HepG2 (cell line): ENCODE measurements around the gene SEMA7A. TPM values are rescaled to one million over a fixed set of nuclear protein-coding genes. Genes with fewer than 3 reads are reported as not detected.

Source experiments
- HBP1 ChIP-seq: IDR thresholded peaks from 2 replicates; pipeline ENCODE4 v1.6.1; 2016; ENCODE audit warnings: low read depth, control low read depth
- HINFP ChIP-seq: sonication (generic); formaldehyde crosslinking; IDR thresholded peaks from 2 replicates; pipeline ENCODE4 v1.4.0; 2020; ENCODE audit warnings: low read depth, mild to moderate bottlenecking, missing genetic modification reagents
- HOMEZ ChIP-seq: IDR thresholded peaks from 2 replicates; pipeline ENCODE4 v1.6.1; 2016; ENCODE audit warnings: low read depth
- IRF2 ChIP-seq: IDR thresholded peaks from 2 replicates; pipeline ENCODE4 v1.6.1; 2018; ENCODE audit warnings: missing genetic modification reagents, missing compliant biosample characterization
- MZF1 ChIP-seq: sonication (generic); formaldehyde crosslinking; IDR thresholded peaks from 2 replicates; pipeline ENCODE4 v1.8.1; 2023; ENCODE audit warnings: mild to moderate bottlenecking, missing genetic modification reagents, borderline replicate concordance
- NR2C2 ChIP-seq: sonication (generic); formaldehyde crosslinking; IDR thresholded peaks from 2 replicates; pipeline ENCODE4 v1.4.0; 2020; ENCODE audit warnings: missing genetic modification reagents, mild to moderate bottlenecking, moderate library complexity, borderline replicate concordance
- THAP7 ChIP-seq: sonication (generic); formaldehyde crosslinking; IDR thresholded peaks from 2 replicates; pipeline ENCODE4 v1.8.1; 2023; ENCODE audit warnings: mild to moderate bottlenecking, missing genetic modification reagents
- TOPORS ChIP-seq: sonication (generic); formaldehyde crosslinking; IDR thresholded peaks from 2 replicates; pipeline ENCODE4 v1.8.0; 2023; ENCODE audit warnings: mild to moderate bottlenecking, missing genetic modification reagents
- TP53 ChIP-seq: sonication (generic); formaldehyde crosslinking; conservative IDR thresholded peaks from 2 replicates; pipeline ENCODE4 v1.4.0; 2020; ENCODE audit warnings: missing genetic modification reagents
- U2AF2 ChIP-seq: fragments of 200-400 bp; formaldehyde crosslinking; IDR thresholded peaks from 2 replicates; pipeline ENCODE4 v1.6.1; 2017; ENCODE audit warnings: low read depth, mild to moderate bottlenecking, low read length
- ZC3H4 ChIP-seq: sonication (generic); formaldehyde crosslinking; IDR thresholded peaks from 2 replicates; pipeline ENCODE4 v1.4.0; 2020; ENCODE audit warnings: missing genetic modification reagents, borderline replicate concordance
- ZMYM4 ChIP-seq: sonication (generic); formaldehyde crosslinking; IDR thresholded peaks from 2 replicates; pipeline ENCODE4 v1.8.1; 2023; ENCODE audit warnings: mild to moderate bottlenecking, missing genetic modification reagents
- ZNF576 ChIP-seq: sonication (generic); formaldehyde crosslinking; IDR thresholded peaks from 2 replicates; pipeline ENCODE4 v1.4.0; 2020; ENCODE audit warnings: mild to moderate bottlenecking, missing genetic modification reagents
- ZNF740 ChIP-seq: sonication (generic); formaldehyde crosslinking; IDR thresholded peaks from 2 replicates; pipeline ENCODE4 v1.4.0; 2020; ENCODE audit warnings: missing genetic modification reagents
- ZNF800 ChIP-seq: sonication (generic); formaldehyde crosslinking; IDR thresholded peaks from 2 replicates; pipeline ENCODE4 v1.4.0; 2020; ENCODE audit warnings: missing genetic modification reagents
- ZXDC ChIP-seq: sonication (generic); formaldehyde crosslinking; IDR thresholded peaks from 2 replicates; pipeline ENCODE4 v1.5.0; 2020; ENCODE audit warnings: mild to moderate bottlenecking, missing genetic modification reagents
- polyA plus RNA-seq, 8 experiments: library from polyadenylated mRNA; depleted of rRNA in 3 of 8; stranded (reverse) in 7 of 8; unstranded in 1 of 8; fragments of >200 nt; fragmentation: Illumina TruSeq in 4 of 8; extraction: Trizol in 4 of 8; gene quantifications; 2 replicates each; pipeline versions ENCODE4 v1.2.1 to v1.2.3, GENCODE V29; 2011 to 2016; ENCODE audit warnings: low read depth in 4 of 8, missing spikeins in 1 of 8, mixed read lengths in 1 of 8; ENCODE audit not compliant: insufficient read depth in 1 of 8
- total RNA-seq, 5 experiments: library from RNA; depleted of rRNA; stranded (reverse); fragments of >200 nt; fragmentation: Illumina TruSeq; extraction: Trizol; gene quantifications; 2 replicates each; pipeline ENCODE4 v1.2.3, GENCODE V29; 2016; ENCODE audit warnings: low read depth in 1 of 5

Gene SEMA7A
- total and polyA plus RNA-seq, 2 of the 13 experiments (the other 11 are each of a cell fraction or from before 2014, with no cell fraction given), result 9.0 to 15.8 TPM

DNA sequence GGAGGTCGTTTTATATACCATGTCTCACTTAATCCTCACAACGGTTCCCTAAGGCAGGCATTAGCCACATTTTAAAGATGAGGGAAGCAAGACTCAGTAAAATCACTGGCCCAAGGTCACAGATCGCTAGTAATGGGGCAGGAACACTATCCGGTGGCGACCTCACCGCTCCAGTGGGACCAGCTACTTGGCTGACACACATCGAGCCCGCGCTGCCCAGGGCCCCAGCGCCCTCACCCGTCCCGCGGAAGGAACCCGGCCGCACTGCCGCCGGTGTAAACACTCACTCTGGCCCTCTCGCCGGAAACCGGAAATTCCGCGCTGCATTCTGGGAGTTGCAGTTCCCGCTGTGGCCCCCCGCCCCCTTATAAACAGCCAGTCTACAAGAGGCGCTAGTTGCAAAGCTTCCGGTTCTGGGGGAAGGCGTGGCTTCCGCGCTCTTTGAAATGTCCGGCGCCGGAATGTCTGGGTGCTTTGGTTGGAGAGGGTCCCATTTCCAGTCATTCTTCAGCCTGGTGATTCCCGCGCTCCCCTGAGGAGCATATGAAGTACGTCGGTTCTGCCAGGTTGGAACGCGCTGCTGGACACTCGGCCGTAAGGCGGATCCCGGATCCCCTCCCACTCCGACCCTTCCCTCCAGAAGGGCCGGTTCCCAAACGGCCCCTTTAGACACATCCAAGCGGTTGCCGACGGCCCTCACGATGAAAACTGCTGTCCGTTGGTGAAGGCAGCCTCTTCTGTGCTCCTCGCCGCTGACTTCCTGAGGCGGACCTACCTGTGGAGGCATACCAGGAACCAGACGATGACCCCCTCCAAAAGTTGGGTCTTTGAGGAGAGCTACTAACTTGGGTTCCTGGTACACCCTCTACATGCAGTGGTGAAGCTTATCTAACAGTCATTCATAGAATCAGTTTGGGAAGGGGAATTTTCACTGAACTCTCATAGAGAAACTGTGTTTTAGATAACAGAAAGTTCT is 27.4 kb upstream of the SEMA7A start, which contains the start of gene UBL7 (continued):
- TF ChIP-seq HOMEZ (CRISPR knock-in tag), result 0 out of 2 replicates have a peak, but pooled peaks have one; percentile 26
- TF ChIP-seq NR2C2 (CRISPR knock-in tag), result peak; percentile 76; the same call in 1 of the 2 replicates
- peak; percentile 77 for TF ChIP-seq ZMYM4 (CRISPR knock-in tag)
- TF ChIP-seq THAP7 (CRISPR knock-in tag), result no peak
- 0 out of 2 replicates have a peak, but pooled peaks have one; percentile 20 for TF ChIP-seq ZXDC (CRISPR knock-in tag)
- peak; percentile 92 for TF ChIP-seq IRF2 (CRISPR knock-in tag)
- TF ChIP-seq TP53 (CRISPR knock-in tag), result no peak
- no peak for TF ChIP-seq TOPORS
- TF ChIP-seq ZC3H4 (CRISPR knock-in tag), result no peak
- peak; percentile 21; the same call in 1 of the 2 replicates for TF ChIP-seq HINFP (CRISPR knock-in tag)
- no peak; the same call in 1 of the 2 replicates for TF ChIP-seq ZNF800
- TF ChIP-seq MZF1 (CRISPR knock-in tag), result no peak
- peak; percentile 95 for TF ChIP-seq HBP1 (CRISPR knock-in tag)
- no peak for TF ChIP-seq U2AF2
- no peak for TF ChIP-seq ZNF576 (CRISPR knock-in tag)
- TF ChIP-seq ZNF740, result no peak
